ENCODE data around the gene ALG3.

DNA sequence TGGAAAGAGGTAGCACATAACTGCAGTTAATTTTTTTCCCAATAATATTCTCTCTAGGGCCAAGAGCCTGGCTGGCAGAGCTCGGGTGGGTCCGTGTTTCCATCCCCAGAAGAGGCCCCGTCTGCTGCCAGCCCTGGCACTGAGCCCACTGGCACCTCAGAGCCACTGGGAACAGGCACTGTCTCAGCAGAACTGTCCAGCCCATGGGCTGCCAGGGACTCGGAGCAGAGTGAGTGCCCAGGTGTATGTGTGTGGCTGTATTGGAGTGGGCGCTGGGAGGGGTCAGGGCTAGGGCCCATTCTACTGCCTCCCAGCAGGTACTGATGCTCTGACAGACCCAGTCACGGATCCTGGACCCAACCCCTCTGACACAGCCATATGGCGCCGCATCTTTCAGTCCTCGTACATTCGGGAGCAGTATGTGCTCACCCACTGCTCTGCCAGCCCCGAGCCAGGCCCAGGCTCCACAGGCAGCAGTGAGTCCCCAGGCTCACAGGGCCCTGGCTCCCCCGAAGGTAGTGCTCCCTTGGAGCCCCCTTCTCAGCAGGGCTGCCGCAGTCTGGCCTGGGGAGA lies 10.4 kb downstream of the ALG3 start:
- TF ChIP-seq EZH2 (IDR thresholded peaks at IDR 0.05; ENCODE audit: borderline replicate concordance, low read depth, low read length) (no peak), ZNF780A (CRISPR knock-in tag; IDR thresholded peaks at IDR 0.05) (no peak), ARID2 (IDR thresholded peaks at IDR 0.05) (no peak), NFRKB (IDR thresholded peaks at IDR 0.05; ENCODE audit: low read depth) (no peak), ZNF431 (CRISPR knock-in tag; IDR thresholded peaks at IDR 0.05) (no peak), EHMT2 (IDR thresholded peaks at IDR 0.05) (no peak), ZNF79 (CRISPR knock-in tag; IDR thresholded peaks at IDR 0.05; ENCODE audit: low read depth) (no peak), ZNF507 (tag; conservative IDR thresholded peaks at IDR 0.05) (no peak), SP1 (CRISPR knock-in tag; IDR thresholded peaks at IDR 0.05) (no peak)
- TF ChIP-seq, protein P1, sequence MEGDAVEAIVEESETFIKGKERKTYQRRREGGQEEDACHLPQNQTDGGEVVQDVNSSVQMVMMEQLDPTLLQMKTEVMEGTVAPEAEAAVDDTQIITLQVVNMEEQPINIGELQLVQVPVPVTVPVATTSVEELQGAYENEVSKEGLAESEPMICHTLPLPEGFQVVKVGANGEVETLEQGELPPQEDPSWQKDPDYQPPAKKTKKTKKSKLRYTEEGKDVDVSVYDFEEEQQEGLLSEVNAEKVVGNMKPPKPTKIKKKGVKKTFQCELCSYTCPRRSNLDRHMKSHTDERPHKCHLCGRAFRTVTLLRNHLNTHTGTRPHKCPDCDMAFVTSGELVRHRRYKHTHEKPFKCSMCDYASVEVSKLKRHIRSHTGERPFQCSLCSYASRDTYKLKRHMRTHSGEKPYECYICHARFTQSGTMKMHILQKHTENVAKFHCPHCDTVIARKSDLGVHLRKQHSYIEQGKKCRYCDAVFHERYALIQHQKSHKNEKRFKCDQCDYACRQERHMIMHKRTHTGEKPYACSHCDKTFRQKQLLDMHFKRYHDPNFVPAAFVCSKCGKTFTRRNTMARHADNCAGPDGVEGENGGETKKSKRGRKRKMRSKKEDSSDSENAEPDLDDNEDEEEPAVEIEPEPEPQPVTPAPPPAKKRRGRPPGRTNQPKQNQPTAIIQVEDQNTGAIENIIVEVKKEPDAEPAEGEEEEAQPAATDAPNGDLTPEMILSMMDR (IDR thresholded peaks at IDR 0.05 in 2 of 3, conservative IDR thresholded peaks at IDR 0.05 in 1 of 3; ENCODE audit: insufficient read depth in 2 of 3, low read depth in 1 of 3, low read length in 3 of 3), result no peak

Measured in K562 (cell line).